Naive thymus-derived CD4-positive, alpha-beta T cell (primary cell): ENCODE results near the gene TSPYL4. TPM values are rescaled to one million over a fixed set of nuclear protein-coding genes. Genes with fewer than 3 reads are reported as not detected.

ENCODE experiments used
- ATAC-seq: fragments of 150-1000 bp; cut with Tn5 transposase; 2 replicates; pipeline ENCODE4 v1.10.0; 2021; ENCODE audit warnings: mild to moderate bottlenecking, moderate library complexity
- CTCF ChIA-PET: fragments of 350-600 bp; sonication (Branson Sonifier 250); formaldehyde crosslinking; loops from one replicate; lab custom pipeline; 2021; ENCODE audit warnings: antibody characterized with exemption; lab: Charles Lee
- POLR2A ChIA-PET: fragments of 350-600 bp; sonication (Branson Sonifier 250); formaldehyde crosslinking; loops from one replicate; lab custom pipeline; 2021; ENCODE audit warnings: antibody characterized with exemption, inconsistent platforms; lab: Charles Lee
- DNase-seq, 9 donors: peaks; one replicate each; pipeline versions ENCODE4 v3.0.0 to v3.0.0-alpha.2; 2020 to 2022; ENCODE audit warnings: mixed read lengths in 1 of 9
- H3K27ac ChIP-seq: one replicate; pipeline ENCODE4 v1.7.0; 2013; ENCODE audit warnings: mild to moderate bottlenecking, low read depth, low read length, moderate library complexity
- H3K27me3 ChIP-seq, 2 donors: one replicate each; pipeline ENCODE4 v1.7.0; 2013; ENCODE audit warnings: low read length in 2 of 2, mild to moderate bottlenecking in 2 of 2, moderate library complexity in 2 of 2; ENCODE audit not compliant: control insufficient read depth in 2 of 2, insufficient read depth in 2 of 2
- H3K36me3 ChIP-seq, 3 experiments: 1 replicate in 2 of 3; 2 replicates in 1 of 3; pipeline ENCODE4 v1.7.0; 2013; ENCODE audit warnings: low read length in 3 of 3, mild to moderate bottlenecking in 3 of 3, moderate library complexity in 1 of 3; ENCODE audit not compliant: insufficient read depth in 3 of 3, control insufficient read depth in 2 of 3
- H3K4me1 ChIP-seq, 2 donors: one replicate each; pipeline ENCODE4 v1.7.0; 2013; ENCODE audit warnings: low read length in 2 of 2, mild to moderate bottlenecking in 2 of 2, moderate library complexity in 1 of 2; ENCODE audit not compliant: control insufficient read depth in 2 of 2, insufficient read depth in 2 of 2
- H3K4me3 ChIP-seq: 2 replicates; pipeline ENCODE4 v1.7.0; 2013; ENCODE audit warnings: mild to moderate bottlenecking, low read length
- H3K9me3 ChIP-seq, 3 experiments: 1 replicate in 2 of 3; 2 replicates in 1 of 3; pipeline ENCODE4 v1.7.0; 2013; ENCODE audit warnings: low read length in 3 of 3; ENCODE audit not compliant: control insufficient read depth in 2 of 3
- H3K27ac Mint-ChIP-seq, 9 donors: one replicate each; pipeline ENCODE4 v1.8.0; 2020 to 2022; ENCODE audit warnings: mixed read lengths in 9 of 9, mild to moderate bottlenecking in 8 of 9, moderate library complexity in 5 of 9, inconsistent platforms in 2 of 9
- H3K27me3 Mint-ChIP-seq, 5 donors: one replicate each; pipeline ENCODE4 v1.8.0; 2021 to 2022; ENCODE audit warnings: mixed read lengths in 5 of 5, mild to moderate bottlenecking in 1 of 5
- H3K36me3 Mint-ChIP-seq, 5 donors: one replicate each; pipeline ENCODE4 v1.8.0; 2020 to 2022; ENCODE audit warnings: mixed read lengths in 5 of 5, mild to moderate bottlenecking in 3 of 5, inconsistent platforms in 1 of 5
- H3K4me1 Mint-ChIP-seq, 7 donors: one replicate each; pipeline ENCODE4 v1.8.0; 2020 to 2022; ENCODE audit warnings: mixed read lengths in 7 of 7, mild to moderate bottlenecking in 3 of 7, inconsistent platforms in 1 of 7
- H3K4me3 Mint-ChIP-seq, 10 donors: one replicate each; pipeline ENCODE4 v1.8.0; 2020 to 2022; ENCODE audit warnings: mild to moderate bottlenecking in 10 of 10, mixed read lengths in 10 of 10, moderate library complexity in 6 of 10, inconsistent platforms in 2 of 10
- H3K9me3 Mint-ChIP-seq, 11 donors: one replicate each; pipeline ENCODE4 v1.8.0; 2020 to 2022; ENCODE audit warnings: mixed read lengths in 11 of 11, mild to moderate bottlenecking in 4 of 11, inconsistent platforms in 1 of 11, moderate library complexity in 1 of 11
- intact Hi-C, 2 donors: fragments of 100-400 bp; cut with micrococcal nuclease; formaldehyde crosslinking; loops; one replicate each; pipeline ENCODE4 v1.15.1; 2023
- polyA plus RNA-seq, 2 donors: library from polyadenylated mRNA; unstranded; fragments of 300-500 nt; fragmentation: Illumina TruSeq; gene quantifications; one replicate each; pipeline ENCODE4 v1.2.3, GENCODE V29; 2021
- total RNA-seq, 6 experiments: library from RNA in 5 of 6; stranded (reverse) in 5 of 6; gene quantifications; 1 replicate in 5 of 6; 2 replicates in 1 of 6; pipeline ENCODE4 v1.2.3 and lab custom pipeline; 2021 to 2026

The TSPYL4 gene
- total RNA-seq (10 to 100 TPM; 18.2 to 58.2 (median 21.5) TPM), polyA plus RNA-seq (10 to 100 TPM in 1 of 2 donors, 1 to 10 TPM in 1; 9.7 to 19.3 TPM), total RNA-seq (lab: John Stamatoyannopoulos, UW) (123 reads per million, percentile 88 among the genes with 10 or more reads in this experiment)

- Histone ChIP-seq H3K4me3 (peak within 1 kb of the TSS; percentile 80), H3K36me3 (no peaks in the 10 kb centered on the region), H3K4me1 (peaks cover 27 to 36% of the 10 kb centered on the region in 2 donors), H3K9me3 (no peaks in the 10 kb centered on the region), H3K27me3 (no peaks in the 10 kb centered on the region), H3K27ac (peak within 1 kb of the TSS; percentile 97)
- H3K9me3 Mint-ChIP-seq: peaks cover 0 to 4% (median 0%) of the 10 kb centered on the region in 11 donors
- ChIA-PET CTCF (interaction anchor here (2.1 kb wide), 1 partner anchor 16 kb away, joined by 8 read pairs; no protein-coding TSS in a partner anchor), POLR2A (interaction anchor here (0.8 to 7.3 kb wide), 11 partner anchors 12 to 317 kb away, joined by 3 to 67 read pairs (median 4); partner anchors contain the start of genes NT5DC1, RWDD1 and TSPYL1)
- H3K4me3 Mint-ChIP-seq: no peak within 1 kb of the TSS
- H3K4me1 Mint-ChIP-seq: peaks cover 3 to 43% (median 27%) of the 10 kb centered on the region in 7 donors
- peak; percentile 76 to 96 (median 91) for DNase-seq
- H3K27me3 Mint-ChIP-seq: no peaks in the 10 kb centered on the region
- peaks cover 0 to 11% (median 6%) of the 10 kb centered on the region in 5 donors for H3K36me3 Mint-ChIP-seq
- intact Hi-C loops: loop anchor here (1.0 to 10.0 kb wide), 11 partner anchors 15 to 1351 kb away; partner anchors contain the start of genes RWDD1 (in 2 of the 2), TSPYL1 (in 2 of the 2), ZUP1 (in 2 of the 2) and DCBLD1 (in 1 of the 2)
- no peak within 1 kb of the TSS for H3K27ac Mint-ChIP-seq
- peak; percentile 97 for ATAC-seq
Measured at GRCh38 chr6:116253505-116254296, at the start of gene TSPYL4. TSS of gene TSPYL4 (minus strand) at chr6:116254075. CDS start at chr6:116254008, 67 bp downstream.

DNA sequence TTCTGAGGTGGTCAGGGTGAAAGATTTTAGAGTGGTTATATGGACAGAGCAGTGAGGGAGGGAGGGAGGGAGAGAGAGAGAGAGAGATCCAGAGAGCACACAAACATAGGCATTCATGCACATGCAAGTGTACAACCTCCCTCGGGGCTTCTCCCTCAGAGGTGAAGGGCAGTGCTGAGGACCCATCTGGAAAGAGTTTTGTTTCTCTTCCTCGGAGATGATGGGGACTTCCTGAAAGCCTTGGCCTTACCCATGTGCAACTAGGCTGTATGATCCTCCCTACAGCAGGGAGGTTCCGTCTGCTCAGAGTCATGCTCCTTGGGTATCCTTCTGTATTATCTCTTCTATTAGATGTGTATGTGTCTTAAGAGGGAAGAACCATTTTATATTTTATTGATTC lies 47.2 kb upstream of the TSPYL4 start:
- no peaks in the 10 kb centered on the region for H3K27me3 ChIP-seq
- no peaks in the 10 kb centered on the region for H3K4me1 ChIP-seq
- Mint-ChIP-seq H3K36me3 (peaks cover 0 to 23% (median 9%) of the 10 kb centered on the region in 5 donors), H3K4me1 (peaks cover 0 to 11% (median 0%) of the 10 kb centered on the region in 7 donors), H3K27me3 (peaks cover 0 to 3% (median 0%) of the 10 kb centered on the region in 5 donors), H3K4me3 (no peak overlapping the region), H3K27ac (no peak overlapping the region), H3K9me3 (peaks cover 0 to 9% (median 4%) of the 10 kb centered on the region in 11 donors)
- no peaks in the 10 kb centered on the region for H3K36me3 ChIP-seq
- no peak for DNase-seq
- ChIA-PET POLR2A (no interaction called here), CTCF (no interaction called here)
- no peak overlapping the region for H3K4me3 ChIP-seq
- H3K27ac ChIP-seq: no peak overlapping the region
- intact Hi-C loops: no loop called here
- ATAC-seq: no peak
- H3K9me3 ChIP-seq: peaks cover 0 to 7% (median 3%) of the 10 kb centered on the region in 3 experiments

DNA sequence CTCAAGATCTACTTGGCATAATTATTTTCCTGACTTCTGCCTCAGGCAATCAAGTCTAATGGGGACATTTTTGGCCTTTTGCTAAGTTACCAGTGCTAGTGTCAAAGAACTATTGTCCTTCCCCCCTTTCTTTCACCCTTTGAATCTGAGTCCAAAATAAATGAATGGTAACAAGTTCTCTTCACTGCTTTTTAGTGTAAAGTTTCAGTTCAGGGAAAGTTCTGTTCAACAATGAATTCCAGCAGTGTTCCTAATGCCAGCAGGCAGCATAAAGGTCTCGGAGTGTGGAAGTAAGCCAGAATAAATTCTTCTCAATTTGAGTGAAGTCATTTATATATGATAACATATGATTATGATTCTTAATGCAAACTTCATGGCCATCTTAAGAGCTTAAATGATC lies 46.7 kb upstream of the TSPYL4 start:
- CTCF ChIA-PET: no interaction called here

GRCh38 chr6:116298973-116299372 lies 45.1 kb upstream of the TSPYL4 start:
- H3K36me3 Mint-ChIP-seq: peaks cover 0 to 23% (median 9%) of the 10 kb centered on the region in 5 donors
- H3K27ac ChIP-seq: no peak overlapping the region
- no peaks in the 10 kb centered on the region for H3K36me3 ChIP-seq
- peaks cover 0 to 9% (median 4%) of the 10 kb centered on the region in 11 donors for H3K9me3 Mint-ChIP-seq
- peaks cover 0 to 10% (median 0%) of the 10 kb centered on the region in 7 donors for H3K4me1 Mint-ChIP-seq
- ChIA-PET POLR2A (no interaction called here), CTCF (interaction anchor here (0.6 kb wide), 1 partner anchor 92 kb away, joined by 4 read pairs; no protein-coding TSS in a partner anchor)
- DNase-seq (no peak), ATAC-seq (no peak)
- H3K4me1 ChIP-seq: no peaks in the 10 kb centered on the region
- no peaks in the 10 kb centered on the region for H3K27me3 ChIP-seq
- peaks cover 0 to 8% (median 0%) of the 10 kb centered on the region in 5 donors for H3K27me3 Mint-ChIP-seq
- H3K9me3 ChIP-seq: peaks cover 0 to 7% (median 3%) of the 10 kb centered on the region in 3 experiments
- H3K27ac Mint-ChIP-seq: no peak overlapping the region
- H3K4me3 ChIP-seq: no peak overlapping the region
- intact Hi-C loops: no loop called here
- H3K4me3 Mint-ChIP-seq: no peak overlapping the region

More for the DNA sequence above, 46.7 kb upstream of the TSPYL4 start:
- H3K36me3 ChIP-seq: no peaks in the 10 kb centered on the region
- no peaks in the 10 kb centered on the region for H3K27me3 ChIP-seq
- H3K9me3 ChIP-seq: peaks cover 0 to 7% (median 3%) of the 10 kb centered on the region in 3 experiments
- H3K4me1 ChIP-seq: no peaks in the 10 kb centered on the region
- intact Hi-C loops: no loop called here
- Mint-ChIP-seq H3K36me3 (peaks cover 0 to 23% (median 9%) of the 10 kb centered on the region in 5 donors), H3K4me3 (no peak overlapping the region), H3K27ac (no peak overlapping the region), H3K4me1 (peaks cover 0 to 11% (median 0%) of the 10 kb centered on the region in 7 donors), H3K27me3 (peaks cover 0 to 3% (median 0%) of the 10 kb centered on the region in 5 donors), H3K9me3 (peaks cover 0 to 9% (median 4%) of the 10 kb centered on the region in 11 donors)
- ATAC-seq (no peak), DNase-seq (no peak)
- no peak overlapping the region for H3K4me3 ChIP-seq
- POLR2A ChIA-PET: no interaction called here
- H3K27ac ChIP-seq: no peak overlapping the region

GRCh38 chr6:116298273-116298672 lies 44.4 kb upstream of the TSPYL4 start:
- intact Hi-C loops: no loop called here
- H3K4me3 ChIP-seq: no peak overlapping the region
- H3K4me1 ChIP-seq: no peaks in the 10 kb centered on the region
- Mint-ChIP-seq H3K27me3 (peaks cover 0 to 8% (median 0%) of the 10 kb centered on the region in 5 donors), H3K4me1 (peaks cover 0 to 8% (median 0%) of the 10 kb centered on the region in 7 donors), H3K4me3 (no peak overlapping the region), H3K36me3 (peaks cover 0 to 23% (median 9%) of the 10 kb centered on the region in 5 donors), H3K9me3 (peaks cover 0 to 9% (median 4%) of the 10 kb centered on the region in 11 donors), H3K27ac (no peak overlapping the region)
- CTCF ChIA-PET: no interaction called here
- no peaks in the 10 kb centered on the region for H3K36me3 ChIP-seq
- no peaks in the 10 kb centered on the region for H3K27me3 ChIP-seq
- POLR2A ChIA-PET: no interaction called here
- ATAC-seq: no peak
- H3K9me3 ChIP-seq: peaks cover 0 to 7% (median 3%) of the 10 kb centered on the region in 3 experiments
- no peak overlapping the region for H3K27ac ChIP-seq
- no peak for DNase-seq

GRCh38 chr6:116292553-116292952 lies 38.7 kb upstream of the TSPYL4 start:
- Mint-ChIP-seq H3K9me3 (peaks cover 0 to 1% (median 0%) of the 10 kb centered on the region in 11 donors), H3K4me1 (peaks cover 0 to 4% (median 0%) of the 10 kb centered on the region in 7 donors), H3K27me3 (peaks cover 0 to 8% (median 0%) of the 10 kb centered on the region in 5 donors), H3K27ac (no peak overlapping the region), H3K36me3 (peaks cover 0 to 7% (median 0%) of the 10 kb centered on the region in 5 donors), H3K4me3 (no peak overlapping the region)
- intact Hi-C loops: no loop called here
- no peak for DNase-seq
- POLR2A ChIA-PET: no interaction called here
- no peak overlapping the region for H3K4me3 ChIP-seq
- ATAC-seq: no peak
- H3K27ac ChIP-seq: no peak overlapping the region
- no peaks in the 10 kb centered on the region for H3K4me1 ChIP-seq
- CTCF ChIA-PET: interaction anchor here (0.6 to 2.8 kb wide), 2 partner anchors 165 to 243 kb away, joined by 5 to 7 read pairs; no protein-coding TSS in a partner anchor
- H3K27me3 ChIP-seq: peaks cover 0 to 2% of the 10 kb centered on the region in 2 donors
- no peaks in the 10 kb centered on the region for H3K36me3 ChIP-seq
- no peaks in the 10 kb centered on the region for H3K9me3 ChIP-seq
